Measurements from ENCODE around the gene ISCU. TPM values are rescaled to one million over a fixed set of nuclear protein-coding genes. Genes with fewer than 3 reads are reported as not detected.
"Not testable (repeated sequence)": the region's sequence is repeated elsewhere in the genome, so short reads cannot be mapped to it uniquely, and the experiment has no call there.

The ISCU gene
- total RNA-seq, 1 donor, result 136 TPM

- DNase-seq (ENCODE audit: low read depth), result no peak
- no peak overlapping the region for H3K4me3 ChIP-seq (ENCODE audit: low read depth, low read length)
- TF ChIP-seq CTCF (IDR thresholded peaks at IDR 0.05; ENCODE audit: insufficient read depth, low read length), result no peak
These were observed 54.8 kb downstream of the ISCU start for GRCh38 chr12:108616941-108617858.

GRCh38 chr12:108618079-108618952 lies 55.9 kb downstream of the ISCU start:
- no peak overlapping the region for H3K4me3 ChIP-seq (ENCODE audit: low read depth, low read length)
- peak; percentile 96 for TF ChIP-seq CTCF (IDR thresholded peaks at IDR 0.05; ENCODE audit: insufficient read depth, low read length)
- peak; percentile 91 for DNase-seq (ENCODE audit: low read depth)

GRCh38 chr12:108618953-108619274 lies 56.5 kb downstream of the ISCU start:
- DNase-seq (ENCODE audit: low read depth); H3K4me3 ChIP-seq (ENCODE audit: low read depth, low read length): not testable (repeated sequence)

Other genes starting within 250 kb of the ISCU start
- gene CMKLR1, start 223.3 kb upstream of the ISCU start, total RNA-seq (ENCODE audit: low replicate concordance), result 0.54 TPM in 1 of 2 replicates, not detected in the other
- 7.6 and 11.6 TPM in 2 replicates for gene FICD, start 47.3 kb upstream of the ISCU start, total RNA-seq (ENCODE audit: low replicate concordance)
- gene SART3, start 1.4 kb upstream of the ISCU start, total RNA-seq (ENCODE audit: low replicate concordance), result 46.6 and 105 TPM in 2 replicates
- gene TMEM119, start 35.5 kb downstream of the ISCU start, total RNA-seq (ENCODE audit: low replicate concordance), result 58.4 and 164 TPM in 2 replicates
- gene SELPLG, start 71.3 kb downstream of the ISCU start, total RNA-seq (ENCODE audit: low replicate concordance), result 0.57 and 1.5 TPM in 2 replicates
- gene CORO1C, start 168.9 kb downstream of the ISCU start, total RNA-seq (ENCODE audit: low replicate concordance), result 202 and 234 TPM in 2 replicates

Data from fibroblast of the aortic adventitia (primary cell).